ENCODE results near the gene MAGOHB. TPM values are rescaled to one million over a fixed set of nuclear protein-coding genes. Genes with fewer than 3 reads are reported as not detected.

Gene MAGOHB
- total RNA-seq, 1 experiment from 2014 or later: 91.4 TPM

- DNase-seq: no peak
- Histone ChIP-seq H3K9me3 (ENCODE audit: insufficient read depth, low read depth) (no peaks in the 10 kb centered on the region), H3K9me2 (ENCODE audit: insufficient read depth) (no peaks in the 10 kb centered on the region; the same call in 1 of the 2 replicates), H2AFZ (no peak overlapping the region), H3K4me1 (replicated peaks; ENCODE audit: insufficient read depth) (no peaks in the 10 kb centered on the region), H3K79me2 (ENCODE audit: low read depth) (no peaks in the 10 kb centered on the region), H3K27ac (no peak overlapping the region), H4K20me1 (ENCODE audit: insufficient read depth) (no peaks in the 10 kb centered on the region), H3K4me3 (no peak overlapping the region), H3F3A (ENCODE audit: insufficient read depth, low read depth) (no peaks in the 10 kb centered on the region), H3K4me2 (no peak overlapping the region), H3K27me3 (ENCODE audit: insufficient read depth, low read depth) (no peaks in the 10 kb centered on the region), H3K36me3 (ENCODE audit: low read depth) (no peaks in the 10 kb centered on the region)
- POLR2A ChIA-PET (ENCODE audit: unreplicated experiment): no interaction called here
- intact Hi-C loops (cut with micrococcal nuclease; ENCODE audit: unreplicated experiment): no loop called here
- TF ChIP-seq EZH2 (IDR thresholded peaks at IDR 0.05; ENCODE audit: low read depth) (no peak), CTCF (conservative IDR thresholded peaks at IDR 0.05) (no peak)
- CTCF ChIA-PET: no interaction called here
- BruUV-seq (replicated peaks): no TSS peak
These were observed 56.1 kb downstream of the MAGOHB start for GRCh38 chr12:10557329-10557728.

- no peaks in the 10 kb centered on the region for H3K4me1 ChIP-seq (replicated peaks; ENCODE audit: insufficient read depth)
- H3F3A ChIP-seq (ENCODE audit: insufficient read depth, low read depth): no peaks in the 10 kb centered on the region
- H3K27me3 ChIP-seq (ENCODE audit: insufficient read depth, low read depth): no peaks in the 10 kb centered on the region
- no peak overlapping the region for H3K4me2 ChIP-seq
- H3K4me3 ChIP-seq: no peak overlapping the region
- no peaks in the 10 kb centered on the region for H3K36me3 ChIP-seq (ENCODE audit: low read depth)
- no peak for DNase-seq
- no peak overlapping the region for H2AFZ ChIP-seq
- H3K27ac ChIP-seq: no peak overlapping the region
- H3K9me3 ChIP-seq (ENCODE audit: insufficient read depth, low read depth): no peaks in the 10 kb centered on the region
- POLR2A ChIA-PET (ENCODE audit: unreplicated experiment): no interaction called here
- H4K20me1 ChIP-seq (ENCODE audit: insufficient read depth): no peaks in the 10 kb centered on the region
- H3K79me2 ChIP-seq (ENCODE audit: low read depth): no peaks in the 10 kb centered on the region
- intact Hi-C loops (cut with micrococcal nuclease; ENCODE audit: unreplicated experiment): no loop called here
- no TSS peak for BruUV-seq (replicated peaks)
- no peaks in the 10 kb centered on the region; the same call in 1 of the 2 replicates for H3K9me2 ChIP-seq (ENCODE audit: insufficient read depth)
- CTCF ChIA-PET: no interaction called here
- TF ChIP-seq CTCF (conservative IDR thresholded peaks at IDR 0.05) (no peak), EZH2 (IDR thresholded peaks at IDR 0.05; ENCODE audit: low read depth) (no peak)
These were observed 58.5 kb downstream of the MAGOHB start for GRCh38 chr12:10554756-10555481.

GRCh38 chr12:10554228-10554755 lies 59.1 kb downstream of the MAGOHB start:
- ChIA-PET POLR2A (ENCODE audit: unreplicated experiment) (no interaction called here), CTCF (no interaction called here)
- H2AFZ ChIP-seq: no peak overlapping the region
- H3K79me2 ChIP-seq (ENCODE audit: low read depth): no peaks in the 10 kb centered on the region
- no peaks in the 10 kb centered on the region for H3K4me1 ChIP-seq (replicated peaks; ENCODE audit: insufficient read depth)
- DNase-seq: no peak
- TF ChIP-seq CTCF (conservative IDR thresholded peaks at IDR 0.05) (no peak), EZH2 (IDR thresholded peaks at IDR 0.05; ENCODE audit: low read depth) (no peak)
- H3K4me2 ChIP-seq: no peak overlapping the region
- BruUV-seq (replicated peaks): no TSS peak
- H3F3A ChIP-seq (ENCODE audit: insufficient read depth, low read depth): no peaks in the 10 kb centered on the region
- H3K27ac ChIP-seq: no peak overlapping the region
- H3K27me3 ChIP-seq (ENCODE audit: insufficient read depth, low read depth): no peaks in the 10 kb centered on the region
- intact Hi-C loops (cut with micrococcal nuclease; ENCODE audit: unreplicated experiment): no loop called here
- no peaks in the 10 kb centered on the region for H3K36me3 ChIP-seq (ENCODE audit: low read depth)
- H4K20me1 ChIP-seq (ENCODE audit: insufficient read depth): no peaks in the 10 kb centered on the region
- H3K4me3 ChIP-seq: no peak overlapping the region
- no peaks in the 10 kb centered on the region for H3K9me3 ChIP-seq (ENCODE audit: insufficient read depth, low read depth)
- H3K9me2 ChIP-seq (ENCODE audit: insufficient read depth): no peaks in the 10 kb centered on the region; the same call in 1 of the 2 replicates

Other genes with a start within 250 kb of the MAGOHB start
- gene KLRK1, start 223.6 kb downstream of the MAGOHB start, total RNA-seq (2021): not detected in 2 replicates
- not detected in 2 replicates for gene KLRC4, start 203.9 kb downstream of the MAGOHB start, total RNA-seq (2021)
- not detected in 2 replicates for gene KLRC3, start 193.0 kb downstream of the MAGOHB start, total RNA-seq (2021)
- gene KLRC2, start 177.6 kb downstream of the MAGOHB start, total RNA-seq (2021): not detected in 2 replicates
- not detected in 2 replicates for gene KLRC1, start 160.2 kb downstream of the MAGOHB start, total RNA-seq (2021)
- gene EIF2S3B, start 107.7 kb downstream of the MAGOHB start, total RNA-seq (2021): 0.96 and 1.0 TPM in 2 replicates
- gene STYK1, start 60.4 kb upstream of the MAGOHB start, total RNA-seq (2021): 7.8 and 16.9 TPM in 2 replicates
- 567 and 613 TPM in 2 replicates for gene YBX3, start 109.7 kb upstream of the MAGOHB start, total RNA-seq (2021)
- not detected in 2 replicates for gene TAS2R7, start 189.0 kb upstream of the MAGOHB start, total RNA-seq (2021)
- not detected in 2 replicates for gene TAS2R8, start 193.7 kb upstream of the MAGOHB start, total RNA-seq (2021)
- gene TAS2R9, start 196.6 kb upstream of the MAGOHB start, total RNA-seq (2021): not detected in 2 replicates
- 1.4 and 2.2 TPM in 2 replicates for gene TAS2R10, start 212.7 kb upstream of the MAGOHB start, total RNA-seq (2021)
- gene PRR4, start 235.9 kb upstream of the MAGOHB start, total RNA-seq (2021): 5.1 and 7.1 TPM in 2 replicates

Measured in PC-9 (cell line).